GM12864 (cell line): ENCODE measurements around the gene KYNU.

Experiments
- DNase-seq: peaks from one replicate; pipeline ENCODE4 v3.0.0-alpha.2; 2011; ENCODE audit warnings: low read depth
- H3K4me3 ChIP-seq: 2 replicates; pipeline ENCODE4 v1.5.1; 2011; ENCODE audit warnings: mild to moderate bottlenecking, low read depth, low read length, control low read depth
- CTCF ChIP-seq: IDR thresholded peaks from 2 replicates; pipeline ENCODE4 v1.5.1; 2011; ENCODE audit warnings: low read depth, mild to moderate bottlenecking, moderate library complexity, low read length, control low read depth, inconsistent platforms; ENCODE audit errors: missing control alignments

The KYNU gene

GRCh38 chr2:142870526-142870925 lies 6.9 kb upstream of the KYNU start:
- TF ChIP-seq CTCF = no peak

GRCh38 chr2:142871396-142871795 lies 6.1 kb upstream of the KYNU start:
- no peak for TF ChIP-seq CTCF
- peak; percentile 82 for DNase-seq
- peak overlapping the region; percentile 46 for H3K4me3 ChIP-seq

More at GRCh38 chr2:142870526-142870925, 6.9 kb upstream of the KYNU start:
- DNase-seq = no peak
- peak overlapping the region; percentile 60 for H3K4me3 ChIP-seq

GRCh38 chr2:142872882-142873724 lies 4.4 kb upstream of the KYNU start:
- no peak for DNase-seq
- H3K4me3 ChIP-seq = no peak overlapping the region; the same call in 1 of the 2 replicates
- TF ChIP-seq CTCF = no peak

GRCh38 chr2:142873831-142874287 lies 3.6 kb upstream of the KYNU start:
- no peak for DNase-seq
- peak overlapping the region; percentile 20; the same call in 1 of the 2 replicates for H3K4me3 ChIP-seq
- TF ChIP-seq CTCF = no peak

GRCh38 chr2:142874293-142874814 lies 3.1 kb upstream of the KYNU start:
- no peak for DNase-seq
- peak overlapping the region; percentile 10; the same call in 1 of the 2 replicates for H3K4me3 ChIP-seq
- no peak for TF ChIP-seq CTCF

GRCh38 chr2:142875010-142875409 lies 2.5 kb upstream of the KYNU start:
- no peak overlapping the region; the same call in 1 of the 2 replicates for H3K4me3 ChIP-seq

More at GRCh38 chr2:142875010-142875409, 2.5 kb upstream of the KYNU start:
- no peak for TF ChIP-seq CTCF
- no peak for DNase-seq
